GM13977 (cell line): ENCODE results near the gene PLA2G2F.
A peak's percentile ranks its signal among the peaks of the same experiment; 100 is the strongest.

Experiments used
- DNase-seq: peaks from one replicate; pipeline ENCODE4 v3.0.0; 2012; ENCODE audit warnings: low spot score
- in situ Hi-C: fragments of 300-500 bp; cut with MboI; formaldehyde crosslinking; loops from one replicate; pipeline ENCODE4 v1.12.0; 2022; ENCODE audit warnings: low sequenced_read_pairs, low pct_unique_long_range_greater_than_20kb, mixed read lengths, inconsistent platforms; ENCODE audit not compliant: unreplicated experiment
- TF ChIP-seq, protein P1 (sequence below): IDR thresholded peaks from 2 replicates; pipeline ENCODE4 v1.5.1; 2012; ENCODE audit warnings: mild to moderate bottlenecking, control low read depth; ENCODE audit not compliant: insufficient read depth; ENCODE audit errors: extremely low read depth, missing control alignments

PLA2G2F gene

DNA sequence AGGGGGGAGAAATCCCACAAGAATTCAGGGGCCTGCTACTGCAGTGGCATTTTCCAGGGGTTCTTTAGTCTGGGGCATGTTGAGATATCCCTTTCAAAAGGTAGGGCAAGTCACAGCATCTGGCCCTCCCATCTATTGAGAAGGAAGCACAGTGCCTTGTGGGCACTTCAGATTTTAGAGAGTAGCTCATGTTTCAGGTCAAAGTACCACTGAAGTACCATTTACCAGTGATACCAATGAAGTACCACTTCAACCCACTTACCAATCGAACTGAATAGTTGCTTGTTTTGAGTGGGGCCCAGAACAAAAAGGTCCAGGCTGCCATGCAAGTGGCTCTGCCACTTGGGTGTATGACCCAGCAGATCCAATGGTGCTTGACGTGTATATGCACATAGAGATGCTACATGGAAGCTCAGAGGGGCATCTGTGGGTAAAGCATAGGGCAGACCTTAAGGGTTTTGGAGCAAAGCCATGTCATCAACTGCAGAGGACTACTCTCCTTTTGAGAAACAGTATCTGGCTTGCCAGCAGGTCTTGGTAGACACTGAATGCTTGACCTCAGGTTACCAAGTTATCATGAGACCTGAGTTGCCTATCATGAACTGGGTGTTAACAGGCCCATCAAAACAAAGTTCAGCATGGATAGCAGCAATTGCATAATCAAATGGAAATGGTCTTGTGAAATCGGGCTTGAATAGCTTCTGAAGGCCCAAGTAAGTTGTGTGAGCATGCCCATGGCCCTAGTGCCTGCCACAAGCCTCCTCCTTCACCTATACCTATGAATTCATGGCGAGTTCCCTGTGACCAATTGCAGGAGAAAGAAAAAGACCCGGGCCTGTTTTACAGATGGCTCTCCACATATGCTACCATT, 43.3 kb upstream of the PLA2G2F start:
- no peak for DNase-seq
- in situ Hi-C loops, result no loop called here
- TF ChIP-seq, protein P1, sequence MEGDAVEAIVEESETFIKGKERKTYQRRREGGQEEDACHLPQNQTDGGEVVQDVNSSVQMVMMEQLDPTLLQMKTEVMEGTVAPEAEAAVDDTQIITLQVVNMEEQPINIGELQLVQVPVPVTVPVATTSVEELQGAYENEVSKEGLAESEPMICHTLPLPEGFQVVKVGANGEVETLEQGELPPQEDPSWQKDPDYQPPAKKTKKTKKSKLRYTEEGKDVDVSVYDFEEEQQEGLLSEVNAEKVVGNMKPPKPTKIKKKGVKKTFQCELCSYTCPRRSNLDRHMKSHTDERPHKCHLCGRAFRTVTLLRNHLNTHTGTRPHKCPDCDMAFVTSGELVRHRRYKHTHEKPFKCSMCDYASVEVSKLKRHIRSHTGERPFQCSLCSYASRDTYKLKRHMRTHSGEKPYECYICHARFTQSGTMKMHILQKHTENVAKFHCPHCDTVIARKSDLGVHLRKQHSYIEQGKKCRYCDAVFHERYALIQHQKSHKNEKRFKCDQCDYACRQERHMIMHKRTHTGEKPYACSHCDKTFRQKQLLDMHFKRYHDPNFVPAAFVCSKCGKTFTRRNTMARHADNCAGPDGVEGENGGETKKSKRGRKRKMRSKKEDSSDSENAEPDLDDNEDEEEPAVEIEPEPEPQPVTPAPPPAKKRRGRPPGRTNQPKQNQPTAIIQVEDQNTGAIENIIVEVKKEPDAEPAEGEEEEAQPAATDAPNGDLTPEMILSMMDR, result no peak

DNA sequence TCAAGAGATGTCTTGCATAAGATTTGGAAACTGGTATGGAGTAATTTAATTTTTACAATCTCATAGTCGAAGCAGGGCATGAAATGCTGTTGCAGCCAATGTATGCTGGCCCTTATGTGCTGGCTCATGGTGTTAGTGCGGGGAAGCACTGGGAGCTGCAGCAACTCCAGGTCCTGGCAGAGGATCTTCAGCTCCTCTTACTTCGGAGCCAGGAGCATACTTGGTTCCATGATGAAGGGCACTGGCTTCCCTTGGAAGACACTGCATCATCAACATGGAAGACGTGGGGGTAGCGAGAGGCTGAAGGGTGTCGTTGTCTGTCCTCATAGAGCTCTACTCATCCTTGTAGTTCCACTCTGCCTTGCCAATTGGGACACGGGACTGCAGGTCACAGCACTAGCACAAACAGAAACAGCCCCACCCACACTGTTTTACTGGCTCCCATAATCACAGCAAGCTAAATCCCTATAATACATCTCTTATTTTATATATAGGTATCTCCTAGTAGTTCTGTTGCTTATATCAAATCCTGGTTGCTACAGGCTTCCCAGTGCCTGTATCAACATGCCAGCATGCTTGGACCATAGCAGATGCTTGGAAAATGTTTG, 42.2 kb upstream of the PLA2G2F start:
- no peak for DNase-seq
- in situ Hi-C loops, result no loop called here
- TF ChIP-seq, protein P1, result no peak

DNA sequence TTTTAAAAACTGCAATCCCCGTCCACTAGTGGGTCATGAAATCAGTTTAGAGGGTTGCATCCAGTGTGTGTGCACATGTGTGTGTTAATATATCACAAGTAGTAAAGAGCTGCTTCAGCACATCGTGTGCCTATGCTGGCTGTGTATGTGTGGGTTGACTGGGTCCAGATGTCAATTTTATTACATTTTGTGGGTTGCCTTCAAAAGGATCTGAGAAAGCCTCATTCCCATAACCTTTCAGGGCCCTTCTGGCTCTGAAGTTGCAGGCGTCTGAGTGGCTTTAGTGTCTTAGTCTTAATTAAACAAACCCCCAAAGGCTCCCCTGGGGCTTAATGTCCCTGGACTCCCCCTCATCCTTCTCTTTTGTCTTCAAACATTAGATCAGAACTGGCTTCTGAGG, 39.6 kb upstream of the PLA2G2F start:
- in situ Hi-C loops, result no loop called here
- TF ChIP-seq, protein P1, result no peak
- no peak for DNase-seq

DNA sequence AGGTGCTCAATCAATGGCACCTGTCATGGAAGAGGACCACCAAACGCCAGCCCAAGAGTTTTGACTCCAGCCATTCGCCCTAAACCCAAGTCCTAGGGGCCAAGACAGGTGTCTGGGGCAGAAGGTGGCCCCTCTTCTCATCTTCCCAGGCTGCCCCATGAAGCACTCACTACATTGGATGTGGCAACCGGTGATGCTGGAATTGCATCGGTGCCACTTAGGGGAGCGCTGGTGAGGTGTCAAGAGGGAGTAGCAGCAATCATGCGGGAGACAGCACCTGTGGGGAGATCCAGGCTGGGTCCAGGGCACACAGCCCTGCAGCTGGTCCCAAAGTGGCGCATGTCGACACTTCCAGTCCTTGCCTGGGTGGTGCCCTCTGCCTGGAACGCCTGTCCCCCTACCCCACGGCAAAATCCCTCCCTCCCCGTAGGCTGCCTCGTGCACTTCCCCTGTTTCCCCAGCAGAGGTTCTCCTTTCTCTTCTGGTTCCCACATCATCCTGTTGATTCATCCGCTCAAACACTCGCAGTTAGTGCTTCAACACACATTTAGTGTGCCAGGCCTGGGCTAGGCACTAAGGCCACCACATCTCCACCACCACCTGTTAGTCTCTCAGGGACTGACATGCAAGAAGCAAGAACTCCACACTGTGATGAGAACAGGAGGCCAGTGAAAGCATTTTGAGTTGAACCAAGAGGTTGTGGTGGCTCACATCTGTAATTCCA, 38.3 kb upstream of the PLA2G2F start:
- in situ Hi-C loops, result loop anchor here (10.0 kb wide), 1 partner anchor 54 kb away; no protein-coding TSS in a partner anchor
- peak; percentile 75 for DNase-seq
- TF ChIP-seq, protein P1, result peak; percentile 88

DNA sequence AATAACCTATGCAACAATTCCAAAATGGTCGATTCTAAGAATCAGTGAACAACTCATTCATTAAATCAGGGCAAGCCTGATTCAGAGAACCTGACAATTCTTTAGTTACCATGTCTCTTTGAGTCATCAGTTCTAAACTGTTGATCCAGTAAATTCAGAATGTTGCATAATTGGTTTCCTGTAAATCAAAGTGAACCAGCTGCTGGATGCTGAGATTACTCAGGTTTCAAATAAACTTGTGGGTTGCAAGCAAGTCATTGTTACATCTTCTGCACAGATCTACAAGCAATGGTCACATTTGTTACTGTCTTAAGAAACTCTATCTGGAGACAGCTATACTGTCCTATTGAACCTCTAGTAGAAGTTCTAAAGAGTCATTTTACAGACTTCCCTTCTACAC, 36.2 kb upstream of the PLA2G2F start:
- no peak for DNase-seq
- TF ChIP-seq, protein P1, result no peak
- in situ Hi-C loops, result loop anchor here (10.0 kb wide), 1 partner anchor 52 kb away; no protein-coding TSS in a partner anchor

DNA sequence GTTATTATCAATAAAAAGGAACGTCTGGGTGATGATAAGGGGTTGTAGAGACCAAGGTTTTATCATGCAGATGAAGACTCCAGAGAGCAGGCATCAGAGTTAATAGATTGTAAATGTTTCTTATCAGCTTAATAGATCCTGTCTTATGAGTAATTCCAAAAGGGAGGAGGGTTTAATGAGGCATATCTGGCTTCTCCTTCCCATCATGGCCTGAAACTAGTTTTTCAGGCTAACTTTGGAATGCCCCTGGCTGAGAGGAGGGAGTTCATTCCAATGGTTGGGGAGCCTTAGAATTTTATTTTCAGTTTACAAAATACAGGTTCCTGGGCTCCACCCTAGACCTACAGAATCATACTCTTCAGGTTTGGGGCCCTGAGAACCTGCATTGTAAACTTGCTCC, 33.3 kb upstream of the PLA2G2F start:
- in situ Hi-C loops, result loop anchor here (10.0 kb wide), 1 partner anchor 49 kb away; no protein-coding TSS in a partner anchor
- no peak for DNase-seq
- TF ChIP-seq, protein P1, result no peak
